Measurements from ENCODE around the gene ATP8A1.
"Not testable (repeated sequence)": the region's sequence is repeated elsewhere in the genome, so short reads cannot be mapped to it uniquely, and the experiment has no call there.

ATP8A1 gene

DNA sequence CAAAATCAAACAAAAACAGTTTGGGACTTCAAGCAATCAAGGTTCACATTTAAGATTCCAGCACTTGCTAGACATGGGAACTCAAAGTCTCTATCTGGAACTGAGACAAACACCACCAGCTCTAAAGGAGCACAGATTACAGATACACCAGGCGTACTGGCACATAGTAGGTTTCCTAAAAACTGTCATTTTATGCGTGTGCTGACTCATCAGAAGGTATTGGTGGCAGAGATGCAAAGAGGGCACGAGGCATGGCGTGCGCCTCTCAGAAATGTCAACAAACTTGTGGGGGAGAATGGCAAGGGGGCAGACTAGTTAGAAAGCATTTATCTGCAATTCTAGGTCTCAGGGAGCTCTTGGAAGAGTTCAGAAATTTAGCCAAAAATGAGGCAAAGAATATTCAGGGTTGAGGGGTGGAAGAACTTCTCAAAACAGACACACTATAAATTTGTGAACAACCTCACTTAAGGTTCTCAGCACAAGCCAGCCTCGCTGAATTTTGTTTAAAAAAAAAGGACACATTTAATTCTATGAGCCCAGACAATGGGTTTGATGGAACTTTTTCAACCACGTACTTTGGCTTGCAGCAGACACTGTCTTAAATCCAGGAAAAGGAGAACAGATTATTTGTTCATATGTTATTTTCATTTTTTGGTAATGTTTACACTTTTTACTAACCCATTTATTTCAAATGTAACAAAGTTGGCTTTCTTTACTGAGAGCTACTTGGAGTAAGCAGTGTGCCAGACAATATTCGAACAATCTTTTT is 159.6 kb downstream of the ATP8A1 start:
- FAIRE-seq: no peak

DNA sequence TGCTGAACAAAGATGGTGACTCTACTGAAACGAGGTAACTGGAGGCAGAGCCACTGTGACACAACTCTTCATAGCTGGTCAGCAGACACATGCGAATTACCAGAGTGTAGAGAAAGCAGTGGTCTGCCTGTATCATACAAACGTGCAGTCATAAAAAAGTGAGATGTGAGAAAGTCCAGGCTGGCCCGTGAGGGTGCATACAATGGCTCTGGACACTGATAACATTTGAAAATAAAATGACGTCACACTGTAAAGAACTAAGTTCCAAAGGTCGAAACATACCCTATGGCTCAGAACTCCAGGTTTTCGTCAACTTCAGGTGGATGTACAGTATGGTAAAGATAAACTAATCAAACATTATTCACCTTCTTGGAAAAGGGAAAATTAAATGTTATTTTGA is 163.9 kb downstream of the ATP8A1 start:
- FAIRE-seq: no peak

DNA sequence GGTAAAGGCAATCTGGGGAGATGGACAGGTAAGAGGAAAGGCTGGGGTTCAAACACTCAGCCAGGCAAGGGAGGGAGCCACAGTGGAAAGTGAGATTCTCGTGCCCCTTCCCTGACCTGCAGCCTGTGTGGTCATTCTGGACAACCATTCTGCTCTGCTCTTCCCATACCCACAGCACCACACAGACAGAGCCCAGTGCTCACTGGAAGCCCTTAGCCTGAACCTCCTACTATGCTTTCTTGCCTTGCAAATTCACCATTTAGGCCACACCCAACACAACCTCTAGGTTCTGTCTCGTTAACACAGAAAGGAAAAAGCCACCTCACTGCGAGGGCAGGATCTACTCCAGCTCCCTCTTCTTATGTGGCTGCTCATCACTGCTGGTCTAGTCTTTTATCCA is 166.9 kb downstream of the ATP8A1 start:
- no peak for FAIRE-seq

GRCh38 chr4:42489095-42489494 is 167.8 kb downstream of the ATP8A1 start:
- no peak for FAIRE-seq

DNA sequence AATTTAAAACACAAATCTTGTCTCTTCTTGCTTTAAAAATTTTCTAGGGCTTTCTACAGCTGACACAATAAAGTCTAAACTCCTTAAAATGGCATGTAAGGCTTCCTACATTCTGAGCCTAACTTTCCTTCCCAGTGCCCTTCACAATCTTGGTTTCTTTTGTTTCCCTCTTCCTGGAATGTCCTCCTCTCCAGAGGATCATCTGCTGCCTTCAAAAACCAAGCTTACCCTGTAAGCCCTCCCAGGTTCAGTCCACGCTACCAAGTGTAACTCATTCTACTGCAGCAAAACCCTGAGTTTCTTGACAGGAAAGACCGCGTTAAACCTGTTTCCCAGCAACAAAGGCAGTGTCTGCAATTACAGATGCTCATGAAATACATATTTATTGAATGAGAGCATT is 168.4 kb downstream of the ATP8A1 start:
- FAIRE-seq: no peak

DNA sequence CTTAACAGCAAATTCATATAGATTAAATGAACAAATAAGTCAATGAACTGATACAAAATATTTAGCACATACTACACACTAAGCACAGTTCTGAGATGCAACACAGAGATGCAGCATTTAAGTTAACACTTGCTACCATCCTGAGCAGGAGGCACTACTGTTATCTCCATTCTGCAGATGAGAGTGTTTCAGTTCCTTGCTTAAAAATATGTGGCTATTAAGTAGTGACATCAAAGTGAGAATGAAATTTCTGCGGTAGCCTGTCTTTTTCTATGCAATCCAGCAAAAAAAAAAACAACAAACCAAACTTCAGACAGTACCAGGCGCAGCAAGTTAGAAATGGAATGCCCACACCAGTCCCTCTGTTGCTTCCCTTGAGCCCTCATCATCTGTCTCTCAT is 168.8 kb downstream of the ATP8A1 start:
- no peak for FAIRE-seq

DNA sequence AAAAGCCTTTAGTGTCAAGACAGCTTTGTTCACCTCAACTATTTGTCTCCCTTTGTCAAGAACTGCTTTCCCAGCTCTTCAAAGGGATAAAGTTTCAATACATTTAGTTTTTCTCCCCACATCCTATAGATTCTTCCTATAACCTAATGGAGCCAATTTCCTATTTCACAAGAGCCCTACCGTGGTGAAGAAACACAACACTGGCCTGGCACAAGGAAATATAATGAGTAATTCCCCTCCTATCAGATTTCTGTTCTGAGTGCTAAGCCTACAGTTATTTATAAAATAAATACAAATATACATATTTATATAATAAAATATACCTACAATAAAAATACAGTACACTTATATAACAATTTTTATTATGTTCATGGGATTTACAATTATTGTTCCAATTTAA is 169.7 kb downstream of the ATP8A1 start:
- FAIRE-seq: no peak

DNA sequence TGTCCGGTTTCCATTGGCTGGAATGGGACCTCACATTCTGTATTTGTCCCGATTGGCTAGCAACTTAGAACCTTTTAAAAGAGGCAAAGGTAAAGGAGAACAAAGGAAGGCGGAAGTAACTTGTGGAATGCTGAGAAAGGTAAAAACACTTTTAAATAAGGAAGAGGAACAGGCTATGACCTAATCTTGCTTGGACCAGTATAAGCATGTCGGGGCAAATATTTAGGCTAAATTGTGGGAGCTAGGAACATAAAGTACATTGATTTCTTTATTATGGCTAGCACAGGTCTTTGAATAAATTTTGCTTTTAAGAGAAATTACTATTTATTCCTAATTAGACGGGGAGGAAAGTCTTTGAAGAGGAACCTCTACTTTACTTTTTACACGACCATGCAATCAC is 170.7 kb downstream of the ATP8A1 start:
- FAIRE-seq: not testable (repeated sequence)

GRCh38 chr4:42484630-42485029 is 172.3 kb downstream of the ATP8A1 start:
- no peak for FAIRE-seq

DNA sequence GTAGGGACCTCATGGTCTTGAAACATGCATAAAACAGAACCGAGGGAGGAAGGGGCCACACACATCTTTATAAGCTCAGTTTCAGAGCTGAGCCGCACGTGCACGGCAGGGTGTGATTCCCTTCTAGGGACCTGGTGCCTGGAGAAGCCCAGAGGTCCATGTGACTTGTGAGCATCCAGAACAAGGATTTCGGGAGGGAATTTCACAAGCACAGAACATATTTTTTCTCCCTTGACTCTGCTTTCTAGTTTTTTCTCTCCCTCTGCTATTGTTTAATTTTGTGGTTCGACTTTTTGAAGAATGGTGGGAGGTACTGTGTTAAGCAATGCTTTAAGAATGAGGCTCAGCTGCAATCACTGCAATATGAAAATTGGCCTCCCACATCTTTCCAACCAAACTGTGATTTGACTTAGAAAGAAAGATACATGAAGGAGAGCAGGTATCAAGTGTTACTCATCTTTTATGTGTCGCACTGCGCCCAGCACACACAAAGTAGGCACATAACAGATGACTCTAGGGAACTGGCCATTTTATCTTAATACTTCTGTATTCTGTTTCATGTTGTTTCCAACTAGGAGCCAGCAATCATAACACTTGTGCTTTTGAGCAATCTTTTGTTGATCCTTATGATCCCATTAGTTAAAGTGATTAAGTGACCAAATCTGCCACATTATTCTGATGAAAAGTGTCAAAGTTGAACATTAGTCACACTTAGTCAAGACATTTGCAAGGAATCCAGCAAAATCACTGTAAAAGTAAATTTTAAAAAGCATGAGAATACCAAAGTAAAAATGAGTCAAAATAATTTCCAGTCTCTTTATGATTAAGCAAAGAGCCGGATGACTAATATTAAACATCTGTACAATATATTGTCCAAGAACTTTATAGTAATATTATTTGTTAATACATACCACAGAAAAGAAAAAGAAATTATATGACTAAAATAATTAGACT is 173.2 kb downstream of the ATP8A1 start:
- FAIRE-seq: no peak

GRCh38 chr4:42482516-42483327 is 174.2 kb downstream of the ATP8A1 start:
- no peak for FAIRE-seq

DNA sequence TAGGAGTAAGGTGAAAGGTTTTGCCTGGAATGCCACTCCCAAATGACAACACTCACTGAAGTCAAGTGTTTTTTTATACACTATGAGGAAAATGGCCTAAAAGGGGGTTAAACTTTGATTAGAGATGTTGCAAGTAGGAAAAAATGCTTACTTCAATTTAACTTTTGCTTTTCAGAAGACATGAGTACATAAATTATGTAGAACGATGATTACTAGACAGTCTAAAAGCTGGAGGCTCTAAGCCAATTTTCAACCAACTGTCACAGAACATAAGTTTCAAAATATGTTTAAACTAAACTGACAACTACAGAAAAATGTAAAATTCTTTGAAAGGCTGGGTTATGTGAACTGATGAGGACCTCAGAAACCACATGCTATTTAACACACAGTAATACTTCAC is 176.2 kb downstream of the ATP8A1 start:
- no peak for FAIRE-seq

- no peak for FAIRE-seq
Observed at GRCh38 chr4:42480281-42480680, 176.6 kb downstream of the ATP8A1 start.

GRCh38 chr4:42478946-42479345 is 178.0 kb downstream of the ATP8A1 start:
- FAIRE-seq: no peak

- FAIRE-seq: no peak
Observed at GRCh38 chr4:42478509-42478908, 178.4 kb downstream of the ATP8A1 start.

DNA sequence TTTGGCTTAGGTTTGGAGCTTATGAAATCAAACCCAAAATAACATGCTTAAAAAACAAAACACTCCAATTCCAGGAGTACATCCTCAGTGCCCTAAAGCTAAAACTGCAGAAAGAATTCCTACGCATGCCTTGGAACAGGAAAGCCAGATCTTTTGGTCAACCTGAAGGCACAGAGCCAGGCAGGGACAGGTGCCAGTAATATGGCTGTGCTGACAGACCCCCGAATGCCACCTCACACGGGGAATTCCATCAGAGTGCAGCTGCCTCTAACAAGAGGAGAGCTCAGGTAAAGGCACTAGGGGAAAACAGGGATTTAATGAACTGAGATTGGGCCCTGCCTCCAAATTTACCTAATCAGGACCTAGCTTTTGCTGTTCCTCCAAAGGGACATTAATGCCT is 182.5 kb downstream of the ATP8A1 start:
- no peak for FAIRE-seq

DNA sequence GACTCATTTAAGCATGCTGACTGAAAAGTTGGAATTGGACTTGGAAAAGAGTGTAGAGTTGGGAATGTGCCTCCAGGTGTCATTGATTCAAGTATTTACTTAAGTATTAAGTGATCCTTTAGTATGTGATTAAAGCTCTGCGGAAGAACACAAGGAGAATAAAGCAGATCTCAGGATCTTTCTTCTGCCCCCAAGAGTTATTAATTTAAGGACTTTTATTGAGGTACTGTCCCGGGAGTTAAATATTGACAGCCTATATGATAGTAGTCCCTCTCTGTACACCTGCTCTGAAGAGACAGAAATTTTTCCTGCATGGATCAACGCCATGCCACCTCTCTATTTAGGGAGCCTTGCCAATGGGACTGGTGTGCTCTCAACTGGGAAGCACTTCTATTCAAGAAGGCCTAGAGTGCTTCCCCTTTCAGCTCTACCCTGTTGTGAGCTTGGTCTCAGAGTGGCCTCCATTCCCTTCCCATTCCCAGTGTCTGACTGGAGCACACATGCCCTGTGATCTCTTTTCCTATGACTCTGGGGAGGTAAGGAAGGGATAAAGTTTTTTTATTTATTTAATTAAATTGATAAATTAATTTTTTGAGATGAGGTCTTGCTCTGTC is 183.7 kb downstream of the ATP8A1 start:
- FAIRE-seq: no peak

DNA sequence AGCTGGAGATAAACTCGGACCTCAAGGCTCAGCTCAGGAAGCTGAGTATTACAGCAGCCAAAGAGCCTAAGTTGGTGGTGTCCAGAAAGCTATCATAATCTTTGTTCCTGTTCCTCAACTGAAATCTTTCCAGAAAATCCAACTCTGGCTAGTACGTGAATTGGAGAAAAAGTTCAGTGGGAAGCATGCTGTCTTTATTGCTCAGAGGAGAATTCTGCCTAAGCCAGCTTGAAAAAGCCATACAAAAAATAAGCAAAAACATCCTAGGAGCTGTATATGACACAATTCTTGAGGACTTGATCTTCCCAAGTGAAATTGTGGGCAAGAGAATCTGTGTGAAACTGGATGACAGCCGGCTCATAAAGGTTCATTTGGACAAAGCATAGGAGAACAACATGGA is 185.0 kb downstream of the ATP8A1 start:
- FAIRE-seq: no peak

DNA sequence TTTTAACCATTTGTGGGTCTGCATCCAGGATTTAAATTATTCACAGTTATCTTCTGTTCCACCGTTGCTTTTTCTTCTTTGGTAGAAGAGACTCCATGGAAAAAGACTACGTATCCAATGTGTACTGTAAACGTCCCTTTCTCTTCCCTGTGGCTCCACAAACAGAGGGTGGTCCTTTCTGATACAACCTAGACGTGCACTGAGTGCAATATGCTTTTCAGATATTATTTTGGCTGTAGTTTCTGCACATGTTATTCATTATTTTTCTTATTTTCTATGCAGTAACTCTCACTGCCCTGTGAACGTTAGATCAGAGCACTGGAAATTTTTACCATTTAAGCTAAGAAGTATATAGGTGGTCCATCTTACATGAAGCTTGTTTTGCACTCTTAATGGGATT is 186.9 kb downstream of the ATP8A1 start:
- no peak for FAIRE-seq

DNA sequence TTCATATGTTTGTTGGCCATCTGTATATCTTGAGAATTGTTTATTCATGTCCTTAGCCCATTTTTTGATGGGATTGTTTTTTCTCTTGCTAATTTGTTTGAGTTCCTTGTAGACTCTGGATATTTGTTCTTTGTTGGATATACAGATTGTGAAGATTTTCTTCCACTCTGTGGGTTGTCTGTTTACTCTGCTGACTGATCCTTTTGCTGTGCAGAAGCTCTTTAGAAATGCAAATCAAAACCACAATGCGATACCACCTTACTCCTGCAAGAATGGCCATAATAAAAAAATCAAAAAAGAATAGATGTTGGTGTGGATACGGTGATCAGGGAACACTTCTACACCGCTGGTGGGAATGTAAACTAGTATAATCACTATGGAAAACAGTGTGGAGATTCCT is 189.1 kb downstream of the ATP8A1 start:
- FAIRE-seq: not testable (repeated sequence)

GRCh38 chr4:42466273-42466844 is 190.5 kb downstream of the ATP8A1 start:
- no peak for FAIRE-seq

- no peak for FAIRE-seq
Observed at GRCh38 chr4:42464550-42465094, 192.3 kb downstream of the ATP8A1 start.

Measured in endometrium (tissue), 2 donors.